Hepatocyte (in vitro differentiated cells): Measurements from ENCODE around the gene LRP1B.

ENCODE experiments used
- CTCF ChIP-seq: fragments of 200-600 bp; sonication (generic); IDR thresholded peaks from 2 replicates; pipeline ENCODE4 v1.5.1; 2016; ENCODE audit warnings: antibody characterized with exemption, mild to moderate bottlenecking; ENCODE audit not compliant: poor library complexity
- EZH2phosphoT487 ChIP-seq: fragments of 200-600 bp; sonication (generic); IDR thresholded peaks from one replicate; pipeline ENCODE4 v1.6.1; 2018; ENCODE audit warnings: antibody characterized with exemption, mild to moderate bottlenecking, low read depth, moderate library complexity; ENCODE audit not compliant: unreplicated experiment, severe bottlenecking

- TF ChIP-seq CTCF: no peak
- TF ChIP-seq EZH2phosphoT487: no peak
These were observed 1706.3 kb downstream of the LRP1B start for GRCh38 chr2:140424471-140424870.
